ENCODE results near the gene CCN2.

Gene CCN2

GRCh38 chr6:131972741-131973140 is 21.6 kb upstream of the CCN2 start:
- H3K27me3 ChIP-seq, result no peaks in the 10 kb centered on the region
- TF ChIP-seq, protein P1, sequence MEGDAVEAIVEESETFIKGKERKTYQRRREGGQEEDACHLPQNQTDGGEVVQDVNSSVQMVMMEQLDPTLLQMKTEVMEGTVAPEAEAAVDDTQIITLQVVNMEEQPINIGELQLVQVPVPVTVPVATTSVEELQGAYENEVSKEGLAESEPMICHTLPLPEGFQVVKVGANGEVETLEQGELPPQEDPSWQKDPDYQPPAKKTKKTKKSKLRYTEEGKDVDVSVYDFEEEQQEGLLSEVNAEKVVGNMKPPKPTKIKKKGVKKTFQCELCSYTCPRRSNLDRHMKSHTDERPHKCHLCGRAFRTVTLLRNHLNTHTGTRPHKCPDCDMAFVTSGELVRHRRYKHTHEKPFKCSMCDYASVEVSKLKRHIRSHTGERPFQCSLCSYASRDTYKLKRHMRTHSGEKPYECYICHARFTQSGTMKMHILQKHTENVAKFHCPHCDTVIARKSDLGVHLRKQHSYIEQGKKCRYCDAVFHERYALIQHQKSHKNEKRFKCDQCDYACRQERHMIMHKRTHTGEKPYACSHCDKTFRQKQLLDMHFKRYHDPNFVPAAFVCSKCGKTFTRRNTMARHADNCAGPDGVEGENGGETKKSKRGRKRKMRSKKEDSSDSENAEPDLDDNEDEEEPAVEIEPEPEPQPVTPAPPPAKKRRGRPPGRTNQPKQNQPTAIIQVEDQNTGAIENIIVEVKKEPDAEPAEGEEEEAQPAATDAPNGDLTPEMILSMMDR (IDR thresholded peaks at IDR 0.05), result no peak
- no peaks in the 10 kb centered on the region for H3K4me1 ChIP-seq (ENCODE audit: control insufficient read depth in 1 of 2, insufficient read depth in 1 of 2, low read depth in 1 of 2, low read length in 1 of 2)
- no peaks in the 10 kb centered on the region for H3K9me3 ChIP-seq
- H3K36me3 ChIP-seq, result no peaks in the 10 kb centered on the region
- no peak overlapping the region for H3K4me3 ChIP-seq (ENCODE audit: low read depth in 1 of 2, low read length in 1 of 2)
- no peak overlapping the region for H3K27ac ChIP-seq

DNA sequence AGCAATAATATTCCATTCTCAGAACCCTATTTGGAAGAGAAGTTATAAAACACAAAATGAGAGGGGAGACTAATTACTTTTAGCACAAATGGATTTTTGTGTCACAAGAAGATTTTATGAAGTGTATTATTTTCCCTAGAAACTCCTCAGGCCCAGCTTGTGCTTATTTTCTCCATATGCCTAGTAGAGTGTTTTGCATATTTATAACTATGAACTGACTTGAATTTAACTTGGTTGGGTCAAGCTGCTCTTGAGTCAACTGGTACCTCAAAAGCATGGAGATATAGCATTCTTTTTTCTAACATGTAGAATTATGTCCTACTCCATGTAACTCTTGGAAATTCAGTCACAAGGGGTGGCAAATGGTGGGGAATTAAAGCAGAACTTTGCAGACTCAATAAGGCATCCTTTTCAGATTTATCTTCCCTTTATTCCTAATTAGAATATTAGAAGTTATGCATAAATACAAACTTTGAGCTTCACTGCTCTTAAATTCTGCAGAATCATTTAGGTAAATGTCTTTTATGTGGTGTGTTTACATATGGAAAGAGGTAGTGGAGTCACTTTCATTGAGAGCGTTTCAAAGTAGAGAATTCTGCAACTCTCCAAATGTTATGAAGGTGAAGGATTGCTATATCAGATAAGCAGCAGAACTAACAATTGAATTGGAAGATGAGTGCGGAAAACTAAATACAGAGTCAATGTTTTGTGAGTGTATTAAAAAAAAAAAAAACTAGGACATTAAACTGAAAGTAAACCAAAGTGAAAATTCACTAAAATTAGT is 19.1 kb upstream of the CCN2 start:
- no peaks in the 10 kb centered on the region for H3K9me3 ChIP-seq
- no peak overlapping the region for H3K27ac ChIP-seq
- H3K4me1 ChIP-seq (ENCODE audit: control insufficient read depth in 1 of 2, insufficient read depth in 1 of 2, low read depth in 1 of 2, low read length in 1 of 2), result no peaks in the 10 kb centered on the region
- H3K27me3 ChIP-seq, result no peaks in the 10 kb centered on the region
- H3K4me3 ChIP-seq (ENCODE audit: low read depth in 1 of 2, low read length in 1 of 2), result no peak overlapping the region
- TF ChIP-seq, protein P1 (IDR thresholded peaks at IDR 0.05), result no peak
- H3K36me3 ChIP-seq, result no peaks in the 10 kb centered on the region

DNA sequence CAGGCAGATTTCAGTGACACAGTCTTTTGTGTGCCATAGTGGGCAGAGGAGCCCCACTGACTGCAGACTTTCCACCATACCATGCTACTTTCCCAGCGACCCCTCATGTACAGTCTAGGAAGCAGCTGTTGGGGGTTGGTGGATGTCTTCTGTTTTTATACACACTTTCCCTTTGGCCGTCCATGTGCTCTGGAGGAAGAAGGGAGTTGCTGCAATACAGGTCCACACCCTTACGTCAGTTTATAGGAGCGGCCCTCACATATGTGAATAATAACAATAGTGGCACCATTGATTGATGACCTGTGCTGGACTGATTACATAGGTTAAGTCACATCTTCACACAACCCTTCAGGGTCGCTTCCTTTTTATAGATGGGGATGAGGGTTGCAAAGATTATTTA is 17.5 kb upstream of the CCN2 start:
- Histone ChIP-seq H3K4me3 (ENCODE audit: low read depth in 1 of 2, low read length in 1 of 2) (no peak overlapping the region), H3K27ac (no peak overlapping the region), H3K9me3 (no peaks in the 10 kb centered on the region), H3K36me3 (no peaks in the 10 kb centered on the region), H3K4me1 (ENCODE audit: control insufficient read depth in 1 of 2, insufficient read depth in 1 of 2, low read depth in 1 of 2, low read length in 1 of 2) (no peaks in the 10 kb centered on the region), H3K27me3 (no peaks in the 10 kb centered on the region)
- TF ChIP-seq, protein P1 (IDR thresholded peaks at IDR 0.05), result no peak

DNA sequence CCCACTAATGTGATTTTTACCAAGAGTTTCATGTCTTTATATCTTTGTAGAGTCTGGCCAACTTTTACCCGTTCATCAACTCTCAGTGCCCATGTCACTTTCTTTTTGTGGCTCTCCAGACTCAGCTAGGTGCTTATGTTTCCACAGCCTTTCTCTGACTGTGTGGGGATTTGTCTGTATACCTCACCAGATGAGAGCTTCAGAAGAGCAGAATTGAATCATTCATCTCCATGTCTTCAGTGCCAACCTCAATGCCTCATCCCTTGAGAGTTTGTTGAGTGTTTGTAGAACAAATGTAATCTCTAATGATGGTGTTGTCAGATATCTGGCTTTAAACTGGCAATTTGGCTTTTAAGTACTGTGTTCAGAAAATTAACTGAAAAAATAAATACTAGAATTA is 16.8 kb upstream of the CCN2 start:
- Histone ChIP-seq H3K4me3 (ENCODE audit: low read depth in 1 of 2, low read length in 1 of 2) (no peak overlapping the region), H3K27ac (no peak overlapping the region), H3K36me3 (no peaks in the 10 kb centered on the region), H3K9me3 (no peaks in the 10 kb centered on the region), H3K4me1 (ENCODE audit: control insufficient read depth in 1 of 2, insufficient read depth in 1 of 2, low read depth in 1 of 2, low read length in 1 of 2) (no peaks in the 10 kb centered on the region), H3K27me3 (no peaks in the 10 kb centered on the region)
- TF ChIP-seq, protein P1 (IDR thresholded peaks at IDR 0.05), result no peak

- TF ChIP-seq, protein P1 (IDR thresholded peaks at IDR 0.05), result no peak
- Histone ChIP-seq H3K36me3 (no peaks in the 10 kb centered on the region), H3K4me1 (ENCODE audit: control insufficient read depth in 1 of 2, insufficient read depth in 1 of 2, low read depth in 1 of 2, low read length in 1 of 2) (no peaks in the 10 kb centered on the region), H3K4me3 (ENCODE audit: low read depth in 1 of 2, low read length in 1 of 2) (no peak overlapping the region), H3K9me3 (no peaks in the 10 kb centered on the region), H3K27ac (no peak overlapping the region), H3K27me3 (no peaks in the 10 kb centered on the region)
These were observed 15.3 kb upstream of the CCN2 start for GRCh38 chr6:131966443-131966842.
